Spleen (tissue), 7 donors: ENCODE data around the gene EGFLAM.

Experiments
- POLR2A ChIP-seq, 3 donors: fragments of 450-650 bp; IDR thresholded peaks; one replicate each; pipeline ENCODE4 v1.5.1; 2017; ENCODE audit warnings: antibody characterized with exemption in 3 of 3, mild to moderate bottlenecking in 1 of 3
- TF ChIP-seq, protein P1 (sequence below), 11 experiments: fragments of 200-600 bp in 7 of 11; fragments of 450-650 bp in 4 of 11; sonication (generic) in 4 of 11; IDR thresholded peaks in 8 of 11; conservative IDR thresholded peaks in 3 of 11; 1 replicate in 7 of 11; 2 replicates in 4 of 11; pipeline versions ENCODE4 v1.4.0 to v1.8.0; 2016 to 2021; ENCODE audit warnings: antibody characterized with exemption in 11 of 11, inconsistent platforms in 4 of 11, mild to moderate bottlenecking in 1 of 11
- donor health status: DM: no; HTN: no; CAD: no; lungs with moderate emphysema.
- donor health status: DM: no; HTN: no; CAD: no.
- donor health status: DM: no; HTN: no; CAD: no.

DNA sequence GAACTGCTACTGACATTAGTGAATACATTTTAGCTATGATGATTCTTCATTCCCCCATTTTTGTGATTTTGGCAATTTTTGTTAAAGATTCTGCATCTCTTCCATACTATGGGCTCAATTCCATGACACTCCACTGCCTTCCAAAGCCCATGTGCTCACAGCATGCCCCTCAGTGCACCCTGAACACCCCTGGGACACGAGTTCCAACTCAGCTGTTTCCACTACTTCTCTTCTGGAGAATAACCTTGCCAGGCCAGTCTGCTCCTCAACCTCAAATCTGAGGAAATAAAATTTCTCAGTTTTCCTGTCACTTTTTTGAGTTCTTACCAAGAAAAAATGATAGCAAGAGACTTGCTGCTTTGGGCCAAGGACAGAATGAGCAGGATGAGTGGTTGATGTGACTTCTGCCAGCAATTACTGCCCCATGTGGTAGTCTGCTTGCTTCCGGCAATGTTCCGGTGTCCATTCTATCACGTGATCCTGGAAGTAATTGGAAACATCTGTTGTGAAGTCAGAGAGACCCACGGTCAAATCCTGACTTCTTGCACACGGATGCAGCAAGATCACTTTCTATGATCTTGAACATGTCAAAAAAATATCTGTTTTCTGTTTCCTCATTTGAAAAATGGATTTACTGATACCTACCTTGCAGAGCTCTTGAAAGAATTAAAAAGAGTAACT, 58.3 kb downstream of the EGFLAM start:
- TF ChIP-seq POLR2A (IDR thresholded peaks at IDR 0.05) = no peak
- TF ChIP-seq, protein P1, sequence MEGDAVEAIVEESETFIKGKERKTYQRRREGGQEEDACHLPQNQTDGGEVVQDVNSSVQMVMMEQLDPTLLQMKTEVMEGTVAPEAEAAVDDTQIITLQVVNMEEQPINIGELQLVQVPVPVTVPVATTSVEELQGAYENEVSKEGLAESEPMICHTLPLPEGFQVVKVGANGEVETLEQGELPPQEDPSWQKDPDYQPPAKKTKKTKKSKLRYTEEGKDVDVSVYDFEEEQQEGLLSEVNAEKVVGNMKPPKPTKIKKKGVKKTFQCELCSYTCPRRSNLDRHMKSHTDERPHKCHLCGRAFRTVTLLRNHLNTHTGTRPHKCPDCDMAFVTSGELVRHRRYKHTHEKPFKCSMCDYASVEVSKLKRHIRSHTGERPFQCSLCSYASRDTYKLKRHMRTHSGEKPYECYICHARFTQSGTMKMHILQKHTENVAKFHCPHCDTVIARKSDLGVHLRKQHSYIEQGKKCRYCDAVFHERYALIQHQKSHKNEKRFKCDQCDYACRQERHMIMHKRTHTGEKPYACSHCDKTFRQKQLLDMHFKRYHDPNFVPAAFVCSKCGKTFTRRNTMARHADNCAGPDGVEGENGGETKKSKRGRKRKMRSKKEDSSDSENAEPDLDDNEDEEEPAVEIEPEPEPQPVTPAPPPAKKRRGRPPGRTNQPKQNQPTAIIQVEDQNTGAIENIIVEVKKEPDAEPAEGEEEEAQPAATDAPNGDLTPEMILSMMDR (IDR thresholded peaks at IDR 0.05 in 8 of 11, conservative IDR thresholded peaks at IDR 0.05 in 3 of 11) = no peak
